GF-D8 (cell line): ENCODE data around the gene PRPF6.
A peak's percentile ranks its signal among the peaks of the same experiment; 100 is the strongest.
"Not testable (repeated sequence)": the region's sequence is repeated elsewhere in the genome, so short reads cannot be mapped to it uniquely, and the experiment has no call there.

Experiments
- DNase-seq: peaks from one replicate; lab custom pipeline; 2025; lab: John Stamatoyannopoulos, UW

The PRPF6 gene

DNA sequence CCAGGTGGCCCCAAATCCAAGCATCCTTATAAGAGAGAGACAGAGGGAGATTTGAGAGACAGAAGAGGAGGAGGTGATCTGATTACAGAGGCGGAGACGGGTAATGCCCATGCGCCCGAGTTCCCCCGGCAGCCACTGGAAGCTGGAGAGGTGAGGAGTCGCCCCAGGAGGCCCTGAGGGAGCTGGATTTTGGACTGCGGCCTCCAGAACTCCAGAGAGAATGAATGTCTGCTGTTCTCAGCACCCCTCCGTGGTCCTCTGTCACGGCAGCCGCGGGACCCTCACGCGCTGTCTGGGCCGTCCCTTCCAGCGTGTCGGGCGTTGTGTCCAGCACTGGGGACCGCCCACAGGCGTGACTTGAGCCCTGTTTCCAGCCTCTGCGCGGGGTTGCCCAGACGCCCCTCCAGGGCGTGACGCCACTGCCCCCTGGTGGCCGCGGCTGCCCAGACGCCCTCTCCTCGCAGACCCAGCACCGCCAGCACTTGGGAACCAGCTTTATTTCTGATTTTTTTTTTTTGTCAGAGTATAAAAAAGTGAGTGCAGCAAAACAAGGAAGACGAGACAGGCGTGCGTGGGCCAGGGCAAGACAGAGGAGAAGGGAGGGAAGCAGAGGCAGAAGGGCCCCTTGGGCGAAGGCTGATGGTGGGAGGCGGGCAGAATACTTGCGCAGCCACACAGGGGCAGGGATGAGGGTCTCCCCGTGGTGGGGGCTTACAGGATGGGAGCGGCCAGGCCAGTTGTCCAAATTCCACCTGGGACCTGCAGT is 7.1 kb upstream of the PRPF6 start:
- peak; percentile 31 for DNase-seq

DNA sequence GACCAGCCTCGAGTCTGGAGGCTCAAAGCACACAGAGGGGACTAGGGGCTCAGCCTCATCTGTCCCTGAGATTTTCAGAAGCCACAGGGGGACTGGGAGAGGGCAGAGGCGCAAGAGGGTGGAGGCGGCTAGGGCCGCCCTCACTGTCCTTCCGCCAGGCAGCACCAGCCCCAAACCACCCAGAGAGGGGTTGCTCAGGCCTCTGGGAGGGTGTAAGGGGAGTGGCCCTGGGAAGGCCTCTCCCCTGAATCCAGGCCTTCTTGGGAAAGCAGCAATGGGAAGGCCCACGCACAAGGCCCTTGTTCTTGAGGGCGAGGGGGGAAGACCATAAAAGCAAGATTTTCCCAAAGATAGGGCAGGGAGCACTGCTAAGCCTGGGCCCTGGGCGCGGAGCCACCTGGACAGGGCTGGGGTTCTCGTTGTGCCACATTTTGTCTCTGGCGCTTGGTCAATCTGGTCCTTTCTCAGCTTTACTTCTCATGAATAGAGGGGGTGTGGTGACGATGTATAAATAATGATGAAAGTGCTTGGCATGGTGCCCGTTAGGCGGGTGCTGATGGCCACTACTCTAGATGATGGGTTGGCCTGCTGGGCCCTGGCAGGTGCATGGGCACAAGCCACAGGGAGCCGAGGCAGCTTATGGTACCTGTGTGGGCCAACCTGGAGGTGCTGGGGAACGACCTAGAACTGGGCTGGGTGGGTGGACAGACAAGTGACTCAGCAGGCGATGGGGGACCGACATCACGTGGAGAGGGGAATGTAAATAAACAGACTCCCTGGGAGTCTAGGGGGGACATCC is 6.3 kb upstream of the PRPF6 start:
- DNase-seq, result no peak

DNA sequence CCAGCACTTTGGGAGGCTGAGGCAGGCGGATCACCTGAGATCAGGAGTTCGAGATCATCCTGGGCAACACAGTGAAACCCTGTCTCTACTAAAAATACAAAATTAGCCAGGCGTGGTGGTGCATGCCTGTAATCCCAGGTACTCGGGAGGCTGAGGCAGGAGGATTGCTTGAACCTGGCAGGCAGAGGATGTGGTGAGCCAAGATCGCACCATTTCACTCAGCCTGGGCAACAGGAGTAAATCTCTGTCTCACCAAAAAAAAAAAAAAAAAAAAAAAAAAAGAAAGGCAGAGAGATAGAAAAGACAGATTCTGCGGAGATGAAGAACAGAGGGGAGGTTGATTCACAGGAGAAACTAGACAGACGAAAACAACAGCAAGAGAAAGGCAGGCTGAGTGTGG is 4.4 kb upstream of the PRPF6 start:
- not testable (repeated sequence) for DNase-seq

DNA sequence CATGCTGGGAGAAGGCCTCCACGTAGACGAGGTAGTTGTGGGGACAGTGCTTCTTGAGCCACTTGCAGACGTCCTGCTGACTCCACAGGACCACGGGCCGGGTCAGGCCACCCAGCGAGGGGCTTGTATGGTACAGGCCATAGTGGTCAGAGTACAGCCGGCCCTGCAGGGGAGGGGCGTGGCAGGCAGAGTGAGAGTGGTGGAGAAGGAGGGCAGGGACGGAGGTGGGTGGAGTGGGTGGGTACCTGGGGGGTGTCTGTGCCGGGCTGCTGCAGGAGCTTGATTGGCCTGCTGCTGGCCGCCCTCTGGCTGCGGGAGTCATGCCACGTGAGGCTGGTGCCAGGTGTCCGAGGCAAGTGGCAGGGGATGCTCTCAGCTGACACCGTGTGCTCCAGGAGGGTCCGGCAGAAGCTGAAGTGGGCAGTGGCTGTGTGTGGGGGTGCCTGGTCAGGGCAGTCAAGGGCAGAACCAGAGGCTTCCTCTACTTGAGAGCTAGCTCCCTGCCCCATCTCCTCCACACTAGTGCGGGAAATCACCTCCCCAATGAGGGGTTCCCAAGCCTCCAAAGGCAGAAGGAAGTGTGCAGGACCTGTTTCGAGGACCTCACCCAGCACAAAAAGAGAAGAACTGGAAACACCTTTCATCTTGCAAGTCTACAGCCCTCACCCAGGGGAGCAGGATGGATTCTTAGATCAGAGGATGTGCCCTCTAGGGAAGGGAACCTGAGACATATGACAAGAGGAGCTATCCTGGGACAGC is 3.8 kb upstream of the PRPF6 start:
- no peak for DNase-seq

DNA sequence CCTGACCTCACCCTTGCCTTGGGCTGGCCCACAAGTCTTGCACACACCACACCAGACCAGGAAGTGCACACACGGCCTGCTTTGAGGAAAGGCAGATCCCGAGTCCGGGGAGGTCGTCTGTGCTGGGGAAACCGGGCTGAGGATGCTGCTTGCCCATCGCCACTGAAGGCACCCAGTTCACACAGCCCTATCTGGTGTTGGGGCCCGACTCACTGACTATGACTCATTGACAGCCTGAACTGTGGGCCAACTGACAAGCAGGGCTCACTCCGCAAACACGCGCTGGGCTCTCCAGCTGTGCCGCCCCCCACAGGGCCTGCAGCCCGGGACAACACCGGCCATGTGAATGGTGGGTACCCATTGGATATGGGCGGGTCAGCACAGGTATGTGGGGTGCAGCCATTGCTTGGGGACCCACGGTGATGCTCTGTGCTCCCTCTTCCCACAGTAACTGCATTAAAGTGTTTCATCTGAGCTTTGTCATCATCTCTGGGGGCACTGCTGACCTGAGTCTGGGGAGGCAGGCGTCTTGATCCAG is 3.1 kb upstream of the PRPF6 start:
- peak; percentile 25 for DNase-seq

DNA sequence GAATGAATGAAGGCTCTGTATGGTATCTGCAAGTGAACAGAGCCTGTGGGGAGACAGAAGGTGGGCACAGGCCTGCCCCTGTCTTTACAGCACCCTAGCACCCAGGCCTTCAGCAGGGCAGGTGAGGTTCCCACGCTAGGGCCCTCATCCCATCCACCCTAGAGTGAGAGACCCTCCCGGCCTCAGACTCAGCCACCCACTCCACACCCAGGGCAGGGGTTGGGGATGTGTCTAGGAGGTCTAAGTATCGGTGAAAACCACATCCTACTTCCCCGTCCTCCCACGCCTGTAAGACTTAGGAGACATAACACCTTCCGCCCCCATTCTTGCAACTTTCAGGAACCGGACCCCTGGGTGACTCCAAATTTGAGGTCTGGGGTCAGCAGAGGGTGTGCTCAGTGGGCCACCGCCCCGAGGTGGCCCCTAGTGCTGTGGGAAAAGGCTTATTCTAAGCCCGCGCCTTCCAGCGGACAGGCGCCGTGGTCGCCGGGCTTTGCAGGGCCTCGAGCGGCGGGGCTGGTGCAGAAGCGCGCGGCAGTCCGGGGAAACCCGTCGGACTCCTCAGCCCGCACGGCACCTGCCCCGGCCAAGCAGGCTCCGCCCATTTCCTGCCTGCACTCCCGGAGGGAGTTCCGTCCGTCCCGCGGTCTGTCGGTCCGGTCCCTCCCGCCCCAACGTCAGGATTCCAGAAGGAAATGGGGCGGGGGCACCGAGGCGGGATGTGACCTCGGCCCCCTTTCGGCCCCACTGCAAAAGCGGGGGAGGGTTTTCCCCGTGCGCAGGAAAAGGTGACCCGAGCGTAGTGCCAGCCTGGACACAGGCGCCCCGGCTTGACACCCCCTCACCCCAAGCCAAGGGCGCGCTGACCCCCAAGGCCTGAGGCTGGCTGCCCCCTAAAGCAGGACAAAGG is 2.4 kb upstream of the PRPF6 start:
- peak; percentile 61 for DNase-seq

DNA sequence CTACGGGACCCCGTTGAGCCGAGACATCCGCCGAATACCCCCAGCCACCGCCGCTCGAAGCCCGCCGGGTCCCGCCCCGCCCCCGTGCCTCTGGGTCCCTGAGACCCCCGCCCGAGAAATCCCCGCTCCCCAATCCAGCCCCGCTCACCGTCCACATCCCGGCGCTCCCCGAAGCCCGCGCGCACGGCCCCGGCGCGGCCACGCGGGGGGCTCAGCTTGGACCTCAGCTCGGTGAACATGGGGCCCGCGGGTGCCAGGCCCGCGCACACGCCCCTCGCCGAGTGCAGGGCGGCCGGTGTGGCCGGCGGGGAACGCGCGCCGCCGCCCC is 1.7 kb upstream of the PRPF6 start:
- DNase-seq, result no peak

DNA sequence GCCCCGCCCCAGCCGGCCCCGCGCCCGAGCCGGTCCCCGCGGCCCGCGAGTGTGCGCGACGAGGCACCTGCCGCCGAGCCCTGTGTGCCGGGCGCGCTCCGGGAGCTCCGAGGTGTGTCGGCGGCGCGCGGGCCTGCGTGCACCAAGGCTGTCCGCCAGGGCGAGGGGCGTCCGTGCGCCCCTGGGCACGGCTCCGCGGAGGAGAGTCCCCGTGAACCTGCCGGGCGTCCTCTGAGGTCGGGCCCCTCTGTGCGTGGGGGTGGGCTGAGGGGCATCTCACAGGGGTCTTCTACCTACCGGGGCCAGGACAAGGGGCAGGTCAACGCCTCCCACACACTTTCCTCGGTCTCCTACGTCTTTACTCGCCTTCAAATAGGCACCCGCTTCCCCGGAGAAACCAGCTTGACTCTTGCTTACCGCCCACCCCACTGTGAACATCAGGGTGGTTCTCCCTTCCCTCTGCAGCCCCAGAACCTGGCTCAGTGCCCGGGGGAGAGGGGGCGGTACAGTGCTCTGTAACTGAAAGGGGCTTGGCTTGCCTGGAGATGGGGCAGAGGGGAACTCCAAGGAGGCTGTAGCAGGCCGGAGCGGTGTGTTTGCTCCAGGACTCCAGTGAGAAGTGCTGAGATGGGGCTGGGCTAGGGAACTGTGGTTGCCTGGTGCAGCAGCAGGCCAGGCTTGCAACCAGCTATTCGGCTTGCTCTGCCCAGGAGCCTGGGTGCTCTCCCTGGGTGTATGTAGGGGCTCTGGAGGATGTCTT is 1.2 kb upstream of the PRPF6 start, which contains the start of gene SAMD10:
SAMD10 (minus strand) TSS at position 86 of the 760 bp plus-strand sequence. CDS start 175 bp downstream, outside the sequence.
- DNase-seq, result peak; percentile 77

DNA sequence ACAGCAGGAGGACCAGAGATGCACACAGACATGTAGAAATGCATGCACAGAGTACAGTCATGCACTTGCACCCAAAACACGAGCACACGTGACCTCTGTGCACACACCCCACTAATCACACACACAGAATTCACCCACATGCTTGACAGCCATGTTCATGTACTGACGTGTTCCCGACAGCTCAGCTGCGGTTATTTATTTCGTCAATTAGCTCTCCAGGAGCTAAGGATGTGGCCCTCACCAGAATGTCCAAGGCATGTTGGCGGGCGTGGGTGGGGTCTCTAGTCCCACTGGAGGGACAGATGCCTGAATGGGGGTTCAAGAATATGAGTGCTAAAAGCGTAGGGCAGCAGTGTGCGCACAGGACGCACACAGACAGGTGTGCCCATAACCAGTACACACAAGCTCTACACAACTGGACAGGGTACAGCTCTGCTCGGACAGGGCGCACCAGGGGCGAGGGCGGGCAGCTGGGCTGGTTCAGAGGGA is 571 bp upstream of the PRPF6 start:
- no peak for DNase-seq

DNA sequence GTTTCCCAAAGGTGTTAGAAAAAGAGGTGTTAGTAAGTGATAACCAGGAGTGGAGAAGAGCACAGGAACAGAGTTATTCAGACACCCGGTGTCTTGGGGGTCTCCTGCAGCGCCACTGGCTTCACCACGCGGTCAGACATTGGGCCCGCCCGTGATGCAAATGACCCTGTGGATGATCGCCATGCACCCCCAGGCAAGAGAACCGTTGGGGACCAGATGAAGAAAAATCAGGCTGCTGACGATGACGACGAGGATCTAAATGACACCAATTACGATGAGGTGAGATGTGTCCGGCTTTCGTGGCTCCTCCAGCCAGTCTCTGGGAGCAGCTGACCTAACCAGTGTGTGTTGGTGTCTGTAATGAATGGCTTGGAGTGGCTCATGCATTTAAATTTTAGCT is 2.0 kb downstream of the PRPF6 start:
- no peak for DNase-seq

DNA sequence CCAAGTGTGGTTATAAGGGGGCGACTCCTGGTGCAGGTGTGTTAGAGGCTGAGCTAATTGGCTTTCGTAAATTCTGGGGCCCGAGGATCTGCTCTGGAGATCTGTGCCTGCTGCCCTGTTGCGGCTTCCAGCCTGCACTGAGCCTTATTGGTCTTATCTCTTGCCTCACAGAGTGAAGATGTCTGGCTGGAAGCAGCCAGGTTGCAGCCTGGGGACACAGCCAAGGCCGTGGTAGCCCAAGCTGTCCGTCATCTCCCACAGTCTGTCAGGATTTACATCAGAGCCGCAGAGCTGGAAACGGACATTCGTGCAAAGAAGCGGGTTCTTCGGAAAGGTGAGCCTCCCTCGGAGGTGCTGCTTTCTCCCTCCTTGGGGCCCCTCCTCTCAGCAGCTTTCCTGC is 20.0 kb downstream of the PRPF6 start:
- DNase-seq, result no peak

DNA sequence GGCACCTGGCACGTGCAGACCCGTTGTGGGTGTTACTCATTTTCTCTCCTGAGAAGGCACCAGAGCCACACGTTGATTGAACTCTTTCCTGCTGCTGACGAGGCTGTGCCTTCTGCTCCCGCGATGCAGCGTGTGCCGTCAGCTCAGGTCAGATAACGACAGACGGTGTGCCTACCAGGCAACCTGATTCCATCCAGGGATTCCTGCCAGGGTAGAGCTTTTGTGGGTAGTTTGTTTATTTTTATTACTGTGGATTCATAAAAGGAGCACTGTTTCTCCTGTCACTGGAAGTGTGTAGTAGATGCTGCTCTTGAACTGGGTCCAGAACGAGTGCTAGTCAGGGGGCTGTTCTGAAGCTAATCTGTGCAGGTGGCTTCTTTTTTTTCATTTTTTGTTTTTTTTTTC is 20.7 kb downstream of the PRPF6 start:
- no peak for DNase-seq

DNA sequence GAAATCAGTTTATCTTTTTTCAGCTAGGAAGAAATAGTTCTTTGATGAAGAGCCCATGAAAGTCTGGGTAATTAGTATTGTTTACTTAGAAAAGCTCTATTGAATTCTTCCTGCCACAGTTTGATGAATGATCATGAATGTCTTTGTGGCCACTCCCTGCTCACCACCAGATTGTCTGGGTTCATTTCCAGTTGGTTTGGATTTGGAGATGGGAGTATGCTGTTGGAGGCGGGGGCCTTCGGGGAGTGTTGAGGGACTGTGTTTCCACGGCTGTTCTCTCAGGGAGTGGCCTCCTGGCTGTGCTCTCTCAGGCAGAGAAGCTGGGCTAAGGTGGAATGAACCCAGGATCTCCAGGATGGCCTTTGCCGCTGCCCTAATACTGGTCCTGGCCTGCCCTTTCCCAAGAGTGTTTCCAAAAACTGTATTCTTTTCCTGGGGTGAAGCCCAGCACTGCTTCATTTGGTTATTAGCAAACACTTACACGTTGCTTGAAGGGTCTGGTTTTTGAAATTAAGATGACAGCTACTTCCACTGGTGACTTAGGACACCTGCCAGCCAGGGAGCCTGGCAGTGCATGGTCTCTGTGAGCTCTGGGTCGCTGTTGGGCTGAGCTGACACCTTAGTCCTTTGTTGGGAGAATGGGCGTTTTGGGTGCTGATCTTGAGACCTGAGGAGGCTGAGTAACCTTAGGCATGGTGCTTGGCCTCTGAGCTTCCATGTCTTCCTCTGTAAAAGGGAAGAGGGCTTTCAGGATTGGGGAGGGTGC is 23.2 kb downstream of the PRPF6 start:
- no peak for DNase-seq

DNA sequence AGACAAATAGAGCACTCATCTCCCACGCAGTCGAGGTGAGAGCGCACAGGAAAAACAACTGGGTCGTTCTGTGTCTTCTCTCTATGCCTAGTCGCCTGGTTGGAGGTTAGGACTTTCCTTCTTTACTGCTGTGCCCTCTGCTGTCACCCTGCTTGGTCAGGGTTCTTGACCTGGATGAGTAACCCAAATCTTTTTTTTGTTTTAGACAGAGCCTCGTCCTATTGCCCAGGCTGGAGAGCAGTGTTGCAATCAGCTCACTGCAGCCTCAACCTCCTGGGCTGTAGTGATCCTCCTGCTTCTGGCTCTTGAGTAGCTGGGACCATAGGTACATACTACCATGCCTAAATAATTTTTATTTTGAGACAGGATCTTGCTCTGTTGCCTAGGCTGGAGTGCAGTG is 24.5 kb downstream of the PRPF6 start:
- DNase-seq, result no peak

DNA sequence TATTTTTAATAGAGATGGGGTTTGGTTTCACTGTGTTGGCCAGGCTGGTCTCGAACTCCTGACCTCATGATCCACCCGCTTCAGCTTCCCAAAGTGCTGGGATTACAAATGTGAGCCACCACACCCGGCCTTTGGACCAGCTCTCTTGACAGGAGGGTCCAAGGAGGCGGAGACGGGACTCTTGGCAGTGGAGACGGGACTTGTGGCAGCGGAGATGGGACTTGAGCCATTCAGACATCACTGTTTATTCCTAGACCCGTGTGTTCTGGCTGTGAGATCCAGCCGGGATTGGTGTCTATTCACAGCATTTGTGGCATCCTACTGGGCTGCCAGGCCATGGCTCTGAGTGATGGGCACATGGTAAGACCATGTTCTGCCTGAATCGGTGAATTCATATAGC is 25.6 kb downstream of the PRPF6 start:
- no peak for DNase-seq

DNA sequence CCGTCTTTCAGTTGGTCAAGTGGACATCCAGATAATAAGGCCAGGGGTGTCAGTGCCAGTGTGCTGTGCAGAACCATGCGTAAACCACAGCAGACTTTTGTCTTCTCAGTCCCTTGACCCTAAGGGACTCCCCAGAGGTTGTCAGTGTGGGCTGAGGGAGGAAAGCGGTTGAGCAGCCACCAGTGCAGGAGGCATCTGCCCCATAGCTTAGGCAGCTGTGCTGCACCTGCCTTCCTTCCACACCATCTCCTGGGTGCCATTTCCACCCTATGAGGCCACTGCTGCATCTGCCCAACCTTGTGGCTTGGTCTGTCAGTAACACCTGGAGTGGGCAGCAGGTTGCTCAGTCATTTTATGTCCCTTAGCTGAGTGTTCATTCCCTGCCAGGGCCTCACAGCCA is 26.0 kb downstream of the PRPF6 start:
- DNase-seq, result no peak

DNA sequence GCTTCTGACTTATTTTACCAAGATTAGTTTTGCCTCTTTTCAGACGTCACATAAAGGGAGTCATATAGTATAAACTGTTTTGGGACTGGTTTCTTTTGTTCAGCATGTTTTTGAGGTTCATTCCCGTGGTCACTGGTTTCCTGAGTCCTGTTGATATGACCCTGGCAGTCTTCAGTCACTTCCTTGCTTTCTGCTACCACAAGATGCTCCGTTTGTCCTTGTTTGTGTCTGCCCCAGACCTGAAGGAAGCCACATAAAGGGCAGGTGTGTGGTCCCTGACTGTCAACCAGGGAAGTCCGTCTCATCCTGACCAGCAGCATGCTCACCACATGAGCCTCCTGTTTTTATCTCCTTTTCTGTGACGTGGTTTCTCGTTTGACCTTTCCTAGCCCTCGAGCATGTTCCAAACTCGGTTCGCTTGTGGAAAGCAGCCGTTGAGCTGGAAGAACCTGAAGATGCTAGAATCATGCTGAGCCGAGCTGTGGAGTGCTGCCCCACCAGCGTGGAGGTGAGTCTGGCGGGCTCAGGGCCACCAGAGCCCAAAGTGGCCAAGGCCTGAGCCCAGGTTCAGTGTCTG is 29.0 kb downstream of the PRPF6 start:
- DNase-seq, result no peak

DNA sequence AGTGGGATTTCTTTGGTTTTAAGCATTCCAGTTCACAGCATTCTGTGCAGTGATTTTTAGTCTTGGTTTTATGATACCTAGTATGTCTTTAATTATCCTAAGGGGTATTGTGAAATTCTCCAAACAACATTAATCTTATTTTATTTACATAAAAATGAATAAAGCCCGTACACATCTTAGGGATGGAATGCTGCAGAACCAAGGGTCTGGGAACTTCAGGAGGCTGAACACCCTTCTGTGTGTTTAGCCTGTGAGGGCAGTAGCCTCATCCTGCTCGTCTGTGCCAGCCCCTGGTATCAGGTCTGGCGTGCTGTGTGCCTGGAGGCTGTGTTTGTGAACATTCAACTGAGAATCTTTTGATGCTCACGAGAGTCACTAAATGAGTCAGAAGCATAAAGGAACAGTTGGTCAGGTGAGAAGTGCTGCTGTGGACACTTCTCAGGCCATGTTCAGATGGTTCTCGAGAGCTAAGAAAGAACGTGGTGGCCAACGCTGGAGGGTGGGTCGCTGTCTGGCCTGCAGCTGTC is 29.8 kb downstream of the PRPF6 start:
- no peak for DNase-seq

DNA sequence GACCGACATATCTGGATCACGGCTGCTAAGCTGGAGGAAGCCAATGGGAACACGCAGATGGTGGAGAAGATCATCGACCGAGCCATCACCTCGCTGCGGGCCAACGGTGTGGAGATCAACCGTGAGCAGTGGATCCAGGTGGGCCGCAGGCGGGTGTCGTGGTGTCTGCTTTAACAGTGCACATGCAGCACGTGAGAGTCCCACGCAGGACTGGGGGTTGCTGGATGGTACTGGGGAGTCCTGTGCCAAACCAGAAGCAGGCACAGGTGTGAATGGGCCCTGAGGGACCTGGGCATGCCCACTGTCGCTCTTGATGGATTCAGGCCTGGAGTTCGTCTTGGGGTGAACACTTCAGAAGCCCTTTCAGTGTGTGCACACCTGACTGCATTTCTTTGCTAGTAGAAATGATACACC is 30.4 kb downstream of the PRPF6 start:
- no peak for DNase-seq
